Hair follicle dermal papilla cell (primary cell): Measurements from ENCODE around the gene SEPTIN1. TPM values are rescaled to one million over a fixed set of nuclear protein-coding genes. Genes with fewer than 3 reads are reported as not detected.
A peak's percentile ranks its signal among the peaks of the same experiment; 100 is the strongest.

ENCODE experiments used
- small RNA-seq: library from RNA; depleted of rRNA; stranded (forward); fragments of <200 nt; gene quantifications from one replicate; pipeline ENCODE3, GENCODE V24; 2012
- total RNA-seq: library from RNA; depleted of rRNA; stranded (reverse); fragments of >200 nt; gene quantifications from 2 replicates; pipeline ENCODE4 v1.2.3, GENCODE V29; 2012

SEPTIN1 gene, protein sequence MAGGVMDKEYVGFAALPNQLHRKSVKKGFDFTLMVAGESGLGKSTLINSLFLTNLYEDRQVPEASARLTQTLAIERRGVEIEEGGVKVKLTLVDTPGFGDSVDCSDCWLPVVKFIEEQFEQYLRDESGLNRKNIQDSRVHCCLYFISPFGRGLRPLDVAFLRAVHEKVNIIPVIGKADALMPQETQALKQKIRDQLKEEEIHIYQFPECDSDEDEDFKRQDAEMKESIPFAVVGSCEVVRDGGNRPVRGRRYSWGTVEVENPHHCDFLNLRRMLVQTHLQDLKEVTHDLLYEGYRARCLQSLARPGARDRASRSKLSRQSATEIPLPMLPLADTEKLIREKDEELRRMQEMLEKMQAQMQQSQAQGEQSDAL
- total RNA-seq: 0.12 and 0.32 TPM in 2 replicates

DNA sequence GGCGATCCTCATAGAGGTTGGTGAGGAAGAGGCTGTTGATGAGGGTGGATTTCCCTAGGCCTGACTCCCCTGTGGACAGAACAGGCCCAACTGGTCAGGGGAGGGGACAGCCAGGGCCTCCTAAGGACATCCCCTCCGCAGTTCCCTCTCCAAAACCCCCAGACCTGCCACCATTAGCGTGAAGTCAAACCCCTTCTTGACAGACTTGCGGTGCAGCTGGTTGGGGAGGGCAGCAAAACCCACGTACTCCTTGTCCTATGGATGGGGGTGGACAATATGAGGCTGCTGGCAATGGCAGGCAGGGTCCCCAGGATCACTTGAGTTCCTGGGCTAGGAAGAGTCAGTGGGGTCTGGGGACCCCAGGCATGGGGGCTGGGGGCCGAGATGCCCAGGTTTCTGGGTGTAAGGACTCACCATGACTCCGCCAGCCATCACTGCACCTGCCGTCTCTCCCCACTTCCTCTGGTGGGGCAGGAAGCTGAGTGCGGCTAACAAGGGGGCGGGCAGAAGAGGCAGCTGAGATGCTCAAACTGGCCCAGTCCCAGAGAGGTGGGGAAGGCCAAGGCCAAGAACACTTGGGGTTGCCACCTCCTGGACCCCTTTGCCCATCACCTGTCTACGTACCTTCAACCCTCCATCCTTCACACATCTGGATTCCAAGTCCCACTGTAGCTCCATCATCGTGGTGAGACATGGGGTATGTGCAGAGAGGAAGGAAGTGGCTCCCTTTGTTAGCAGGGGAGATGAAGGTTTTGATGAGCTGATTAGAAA, at the start of gene SEPTIN1:
SEPTIN1 (minus strand) TSS at position 451 of the 771 bp plus-strand sequence; CDS start at position 432, 19 bp downstream.

DNA sequence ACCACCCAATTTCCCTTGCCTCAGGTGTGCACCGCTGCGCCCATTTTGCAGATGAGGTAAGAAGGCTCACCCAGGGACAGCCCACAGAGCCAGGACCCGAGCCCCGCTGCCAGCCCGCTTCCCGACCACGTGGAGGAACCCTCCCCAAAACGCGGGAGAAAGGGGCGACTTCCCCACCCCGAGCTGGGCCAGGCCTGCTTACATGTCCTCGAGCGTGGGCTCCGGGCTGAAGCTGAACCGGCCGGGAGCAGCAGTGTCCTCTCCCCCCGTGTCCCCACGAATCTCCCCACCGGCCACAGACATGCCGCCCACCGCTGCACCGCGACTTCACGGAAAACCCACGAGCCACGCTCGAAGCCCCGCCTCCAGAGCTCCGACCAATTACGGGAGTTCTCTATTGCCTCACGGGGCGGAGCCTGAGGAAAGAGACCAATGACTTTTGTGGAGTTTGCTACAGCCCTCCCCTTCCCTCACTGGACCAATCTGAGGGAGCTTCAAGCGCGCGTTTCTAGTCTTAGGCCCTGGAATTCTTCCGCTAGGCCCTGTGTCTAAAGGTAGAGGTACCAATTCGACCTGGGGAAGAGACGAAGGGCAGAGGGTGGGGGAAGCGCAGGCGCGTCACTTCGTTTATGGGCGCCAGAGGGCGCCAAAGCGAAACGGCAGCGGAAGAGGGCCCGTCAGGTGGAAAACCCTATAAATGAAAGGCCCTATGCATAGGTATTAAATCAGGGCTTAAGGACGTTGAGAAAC, 47.5 kb upstream of the SEPTIN1 start, which contains the start of gene DCTPP1:
DCTPP1 (minus strand) TSS at position 353 of the 750 bp plus-strand sequence; CDS start at position 303, 50 bp downstream.

DNA sequence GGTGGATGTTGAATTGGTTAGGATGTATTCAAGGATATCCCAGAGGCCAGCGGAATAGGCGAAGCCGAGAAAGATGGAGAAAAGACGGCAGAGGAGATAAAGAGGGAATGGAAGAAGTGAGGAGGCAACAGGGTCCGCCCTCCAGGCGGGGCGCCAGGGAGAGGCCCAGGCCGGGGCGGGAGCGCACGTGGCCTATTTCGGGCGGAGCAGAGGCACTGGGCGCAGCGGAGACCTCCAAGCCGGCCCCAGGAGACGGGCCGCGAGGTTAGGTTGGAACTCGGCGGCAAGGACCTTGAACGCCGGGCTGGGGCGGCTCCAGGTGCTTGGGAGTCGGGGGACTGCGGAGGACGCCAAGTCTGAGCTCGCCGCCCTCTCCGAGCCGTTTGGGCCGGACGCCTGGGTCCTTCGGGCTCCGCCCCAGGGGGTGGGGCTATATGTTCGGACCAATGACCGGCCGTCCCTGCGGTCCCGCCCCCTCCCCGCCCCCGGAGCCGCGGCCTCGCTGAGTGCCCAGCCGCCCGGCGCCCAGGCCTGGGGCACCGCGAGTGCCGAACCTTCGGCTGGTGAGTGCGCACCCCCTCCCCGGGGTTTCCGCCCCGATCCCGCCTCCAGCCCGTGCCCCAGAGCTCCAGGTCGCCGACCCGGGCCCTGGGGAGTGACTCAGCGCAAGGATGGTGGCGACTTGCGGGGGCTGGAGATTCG, 24.9 kb upstream of the SEPTIN1 start, which contains the start of gene ZNF771:
ZNF771 (plus strand) TSS at position 505 of the 702 bp plus-strand sequence. CDS start 448 bp downstream, outside the sequence.

DNA sequence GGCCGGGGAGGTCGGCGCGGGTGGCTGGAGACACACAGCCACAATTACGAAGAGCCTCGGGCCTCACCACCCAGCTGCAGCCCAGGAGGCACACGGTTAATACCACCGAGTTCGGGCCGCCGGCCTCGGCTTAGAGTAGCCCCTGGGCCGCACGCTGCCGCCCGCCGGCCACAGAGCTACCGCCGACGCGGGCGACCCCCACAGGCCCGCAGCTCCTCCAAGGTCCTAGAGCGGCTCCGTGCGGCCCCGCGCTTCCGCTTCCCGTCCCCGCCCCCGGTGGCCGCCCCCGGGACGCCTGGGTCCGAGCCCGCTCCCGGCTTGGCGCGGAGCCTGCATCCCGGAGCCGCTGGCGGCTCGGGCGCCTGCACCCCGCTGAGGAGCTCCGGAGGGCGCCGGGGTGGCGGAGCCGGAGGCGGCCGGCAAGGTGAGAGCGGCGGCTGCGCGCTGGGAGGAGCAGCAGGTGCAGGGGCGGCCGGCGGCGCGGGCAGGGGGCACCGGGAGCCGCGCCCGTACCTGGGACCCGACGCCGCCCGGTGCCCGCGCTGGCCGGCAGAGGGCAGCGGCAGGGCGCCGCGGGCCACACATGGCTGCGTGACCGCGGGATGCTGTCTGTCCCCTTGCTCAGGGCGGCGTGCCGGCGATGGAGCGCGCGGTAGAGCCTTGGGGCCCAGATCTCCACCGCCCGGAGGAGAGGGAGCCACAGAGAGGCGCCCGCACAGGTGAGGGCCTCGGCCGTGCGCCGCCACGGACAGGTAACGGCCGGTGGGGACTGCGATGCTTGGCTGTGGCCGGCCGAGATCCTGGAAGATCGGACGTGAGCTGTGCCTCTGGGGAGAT, 13.0 kb upstream of the SEPTIN1 start, which contains the start of gene ZNF48:
ZNF48 (plus strand) TSS at position 266 of the 837 bp plus-strand sequence; CDS start at position 641, 375 bp downstream.

DNA sequence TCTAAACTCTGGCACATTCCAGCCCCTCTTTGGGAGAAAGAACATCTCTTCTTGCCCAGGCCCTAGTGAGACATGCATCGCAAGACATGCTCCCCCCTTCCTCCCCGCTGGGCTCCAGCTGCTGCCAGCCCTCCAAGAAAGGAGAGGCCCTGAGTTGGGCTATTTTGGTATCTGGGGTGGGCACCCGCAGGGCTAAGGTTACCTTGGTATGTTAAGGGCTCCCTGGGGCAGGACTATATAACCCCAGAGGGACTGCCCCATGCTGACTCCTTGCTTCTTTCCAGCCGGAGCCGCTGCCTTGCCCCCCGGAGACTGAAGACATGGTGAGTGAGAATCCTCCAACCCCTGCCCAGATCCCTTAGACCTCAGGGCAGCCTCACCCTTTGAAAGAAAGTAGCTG, 7.8 kb downstream of the SEPTIN1 start, which contains the start of gene MYL11:
MYL11 (plus strand) TSS at position 265 of the 400 bp plus-strand sequence; CDS start at position 321, 56 bp downstream.

DNA sequence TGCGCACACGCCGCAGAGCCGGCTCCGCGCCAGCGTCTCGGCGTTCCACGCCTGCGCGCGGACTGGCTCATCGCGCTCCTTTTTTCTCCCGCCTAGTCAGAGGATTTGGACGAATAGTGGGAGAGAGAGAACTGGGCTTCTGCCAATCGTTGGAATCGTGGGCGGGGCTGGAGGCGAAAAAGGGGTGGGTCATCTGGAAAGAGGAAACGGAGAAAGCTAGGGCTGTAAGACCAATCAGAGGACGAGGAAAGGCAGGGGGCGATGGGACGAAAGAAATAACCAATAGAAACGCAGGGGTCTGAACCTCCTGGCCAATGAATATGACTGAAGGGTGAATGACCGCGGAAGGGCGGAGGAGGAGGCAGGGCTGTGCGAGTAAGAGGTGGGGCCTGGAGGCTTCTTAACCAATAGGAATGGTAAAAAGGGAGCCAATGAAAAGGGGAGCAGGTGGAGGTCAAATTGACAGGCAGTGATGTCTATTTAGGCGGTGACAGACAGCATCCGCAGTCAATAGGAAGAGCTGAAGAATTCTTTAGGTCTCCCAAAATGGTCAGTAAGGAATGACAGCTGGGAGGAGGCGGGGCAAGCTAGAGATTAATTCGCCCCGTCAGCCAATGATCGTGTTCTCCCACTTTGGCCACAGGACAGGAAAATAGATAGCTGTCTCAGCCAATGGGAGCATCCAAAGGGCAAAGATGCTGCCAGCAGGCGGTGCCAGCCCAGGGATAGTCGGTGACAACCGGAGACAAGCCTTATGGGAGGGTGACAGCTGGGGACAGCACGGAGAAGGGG, 11.7 kb downstream of the SEPTIN1 start, which contains the start of gene TBC1D10B:
TBC1D10B (minus strand) TSS at position 39 of the 792 bp plus-strand sequence. CDS start 311 bp downstream, outside the sequence.

DNA sequence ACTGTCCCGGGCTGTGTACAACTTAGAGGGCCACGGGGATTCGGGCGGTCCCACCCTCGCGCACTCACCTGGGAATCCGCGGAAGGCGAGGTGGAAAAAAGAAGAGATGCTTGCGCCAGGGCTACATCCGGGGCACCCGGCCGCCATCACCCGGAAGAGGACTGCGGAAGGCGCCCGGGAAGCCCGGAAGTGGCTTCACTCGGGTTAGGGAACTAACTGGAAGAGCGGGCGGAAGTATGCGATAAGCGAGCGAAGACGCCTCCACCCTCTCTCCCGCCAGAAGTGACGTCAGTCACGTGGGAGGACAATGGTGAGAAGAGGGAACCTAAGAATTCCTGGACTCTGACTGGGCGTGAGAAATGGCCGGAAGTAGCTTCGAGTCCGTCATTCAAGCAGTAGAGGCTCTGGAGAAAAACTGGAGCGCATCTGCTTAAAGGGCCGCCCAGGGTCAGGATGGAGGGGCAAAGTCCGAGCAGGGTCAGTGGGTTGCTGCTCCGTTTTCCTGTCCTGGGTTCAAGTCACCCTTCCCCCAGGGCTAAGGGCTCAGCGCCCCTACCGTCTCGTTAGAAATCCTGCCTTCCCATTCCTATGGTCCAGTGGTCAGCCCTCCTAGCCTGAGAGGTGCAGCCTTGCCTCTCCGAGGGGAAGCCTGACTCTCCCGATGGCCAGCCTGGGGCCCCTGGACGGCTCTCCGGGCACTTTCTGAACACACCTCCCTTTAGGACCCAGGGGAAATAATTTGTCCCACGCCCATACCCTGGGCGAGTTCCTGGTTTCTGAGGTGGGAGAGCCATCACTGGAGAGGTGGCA, 27.0 kb downstream of the SEPTIN1 start, which contains the start of gene CD2BP2:
CD2BP2 (minus strand) TSS at position 165 of the 810 bp plus-strand sequence. CDS start 627 bp downstream, outside the sequence.

Small RNA genes lying within 50 kb of the gene (small RNA-seq; reads per million reads assigned to genes)
- gene RF00406: 7.0 reads per million, percentile 85 among the genes with 10 or more reads in this experiment

Other genes with a start within 250 kb of the SEPTIN1 start
- 0.49 and 0.73 TPM in 2 replicates for gene CORO1A, start 199.0 kb downstream of the SEPTIN1 start, total RNA-seq
- 26.1 and 65.0 TPM in 2 replicates for gene BOLA2B, start 188.9 kb downstream of the SEPTIN1 start, total RNA-seq
- 15.9 and 17.8 TPM in 2 replicates for gene SLX1A, start 188.7 kb downstream of the SEPTIN1 start, total RNA-seq
- 3.7 and 3.8 TPM in 2 replicates for gene SULT1A3, start 183.3 kb downstream of the SEPTIN1 start, total RNA-seq
- gene NPIPB13, start 134.1 kb downstream of the SEPTIN1 start, total RNA-seq: 0.65 TPM in 1 of 2 replicates, not detected in the other
- 28.8 and 30.7 TPM in 2 replicates for gene CD2BP2, start 27.3 kb downstream of the SEPTIN1 start, total RNA-seq
- 45.1 and 47.4 TPM in 2 replicates for gene TBC1D10B, start 12.1 kb downstream of the SEPTIN1 start, total RNA-seq
- not detected in 2 replicates for gene MYL11, start 7.8 kb downstream of the SEPTIN1 start, total RNA-seq
- 6.3 and 8.0 TPM in 2 replicates for gene ZNF48, start 12.9 kb upstream of the SEPTIN1 start, total RNA-seq
- gene ZNF771, start 25.0 kb upstream of the SEPTIN1 start, total RNA-seq: 10.8 and 11.5 TPM in 2 replicates
- gene DCTPP1, start 47.5 kb upstream of the SEPTIN1 start, total RNA-seq: 7.3 and 8.6 TPM in 2 replicates
- gene SEPHS2, start 63.3 kb upstream of the SEPTIN1 start, total RNA-seq: 9.1 and 12.0 TPM in 2 replicates
- gene ITGAL, start 90.2 kb upstream of the SEPTIN1 start, total RNA-seq: not detected in 2 replicates
- gene ZNF768, start 144.0 kb upstream of the SEPTIN1 start, total RNA-seq: 31.5 and 32.9 TPM in 2 replicates
- 15.3 and 16.6 TPM in 2 replicates for gene ZNF747, start 152.3 kb upstream of the SEPTIN1 start, total RNA-seq
- gene ZNF764, start 175.8 kb upstream of the SEPTIN1 start, total RNA-seq: 8.6 and 9.7 TPM in 2 replicates
- gene ZNF688, start 189.2 kb upstream of the SEPTIN1 start, total RNA-seq: 7.2 and 12.5 TPM in 2 replicates
- gene ZNF785, start 203.1 kb upstream of the SEPTIN1 start, total RNA-seq: 11.1 and 15.6 TPM in 2 replicates
- 13.8 and 17.0 TPM in 2 replicates for gene ZNF689, start 227.8 kb upstream of the SEPTIN1 start, total RNA-seq